SHP77 (cell line): ENCODE data around the gene CYLC2.
A peak's percentile ranks its signal among the peaks of the same experiment; 100 is the strongest.

Experiments
- DNase-seq, 2 experiments: peaks; one replicate each; lab custom pipeline; 2025; lab: John Stamatoyannopoulos, UW

CYLC2 gene, protein sequence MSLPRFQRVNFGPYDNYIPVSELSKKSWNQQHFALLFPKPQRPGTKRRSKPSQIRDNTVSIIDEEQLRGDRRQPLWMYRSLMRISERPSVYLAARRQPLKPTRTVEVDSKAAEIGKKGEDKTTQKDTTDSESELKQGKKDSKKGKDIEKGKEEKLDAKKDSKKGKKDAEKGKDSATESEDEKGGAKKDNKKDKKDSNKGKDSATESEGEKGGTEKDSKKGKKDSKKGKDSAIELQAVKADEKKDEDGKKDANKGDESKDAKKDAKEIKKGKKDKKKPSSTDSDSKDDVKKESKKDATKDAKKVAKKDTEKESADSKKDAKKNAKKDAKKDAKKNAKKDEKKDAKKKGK

DNA sequence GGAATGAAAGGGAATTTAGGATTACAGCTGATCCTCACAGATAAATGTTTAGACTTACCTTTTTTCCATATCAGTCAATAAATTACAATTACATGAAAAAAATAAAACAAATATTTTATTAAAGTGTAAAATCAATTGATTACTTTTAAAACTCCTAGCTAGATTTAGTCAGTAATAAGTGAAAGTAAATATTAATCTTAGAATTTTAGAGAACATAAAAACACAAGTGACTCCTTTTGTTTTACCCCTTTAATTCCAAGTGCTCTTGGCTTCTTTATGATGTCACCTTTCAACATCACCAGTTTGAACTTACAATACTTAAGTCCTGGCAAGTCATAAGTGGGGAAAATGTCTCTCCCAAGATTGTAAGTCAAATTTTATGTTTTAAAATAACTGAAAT lies at the start of gene CYLC2:
CYLC2 (plus strand) TSS at position 301 of the 400 bp plus-strand sequence; CDS start at position 349, 48 bp downstream.
- DNase-seq = no peak

DNA sequence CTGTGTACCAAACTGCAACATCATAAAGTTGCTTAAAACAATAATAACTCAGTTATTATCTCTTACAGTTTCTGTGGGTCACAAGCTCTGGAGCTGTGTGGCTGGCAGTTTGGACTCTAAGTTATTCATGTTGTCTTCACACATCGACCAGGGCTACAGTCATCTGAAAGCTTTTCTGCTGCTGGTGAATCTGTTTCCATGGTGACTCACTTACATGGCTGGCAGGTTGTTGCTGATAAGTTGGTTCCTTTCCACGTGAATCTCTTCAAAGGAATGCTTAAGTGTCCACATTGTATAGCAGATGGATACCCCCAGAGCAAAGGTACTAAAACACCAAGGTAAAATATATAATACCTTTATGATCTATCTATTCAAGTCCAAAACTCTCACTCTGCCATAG lies 44.8 kb upstream of the CYLC2 start:
- DNase-seq = no peak

DNA sequence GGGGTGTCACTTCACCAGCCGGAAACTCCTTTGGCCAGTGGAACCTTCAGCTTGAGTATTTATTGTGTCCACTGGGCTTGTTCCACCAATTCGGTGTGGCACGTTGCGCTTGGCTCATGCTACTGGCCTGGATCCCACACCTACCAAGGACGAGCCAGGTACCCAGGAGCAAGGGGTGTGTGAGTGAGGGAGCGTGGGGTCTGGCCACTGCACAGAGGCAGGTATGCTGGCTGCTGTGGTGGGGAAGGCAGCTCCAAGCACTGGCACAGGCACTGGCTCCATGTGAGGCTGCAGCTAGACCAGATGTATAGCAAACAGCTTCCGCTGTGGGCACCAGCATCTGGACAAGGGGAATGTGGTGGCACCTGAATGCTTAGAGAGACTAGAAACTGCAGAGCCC lies 28.1 kb upstream of the CYLC2 start:
- DNase-seq = no peak

DNA sequence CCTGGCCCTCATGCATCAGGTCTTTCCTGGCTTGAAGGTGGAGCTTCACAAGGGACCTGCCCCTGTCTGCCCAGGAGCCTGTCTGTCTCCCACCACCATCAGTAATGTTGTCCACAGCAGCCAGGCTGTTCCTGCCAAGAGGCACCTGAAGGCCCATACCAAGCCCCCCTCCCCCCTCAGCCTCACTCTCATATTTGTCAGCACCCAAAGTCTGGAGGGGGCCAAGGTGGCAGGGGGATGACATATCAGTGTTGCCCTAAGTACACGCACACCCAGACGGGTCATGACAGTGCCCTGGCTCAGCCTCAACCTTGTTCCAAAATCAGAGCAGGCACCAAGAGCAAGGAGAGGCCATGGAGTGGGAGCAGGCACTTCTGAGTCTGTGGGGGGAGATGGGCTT lies 27.2 kb upstream of the CYLC2 start:
- no peak for DNase-seq

DNA sequence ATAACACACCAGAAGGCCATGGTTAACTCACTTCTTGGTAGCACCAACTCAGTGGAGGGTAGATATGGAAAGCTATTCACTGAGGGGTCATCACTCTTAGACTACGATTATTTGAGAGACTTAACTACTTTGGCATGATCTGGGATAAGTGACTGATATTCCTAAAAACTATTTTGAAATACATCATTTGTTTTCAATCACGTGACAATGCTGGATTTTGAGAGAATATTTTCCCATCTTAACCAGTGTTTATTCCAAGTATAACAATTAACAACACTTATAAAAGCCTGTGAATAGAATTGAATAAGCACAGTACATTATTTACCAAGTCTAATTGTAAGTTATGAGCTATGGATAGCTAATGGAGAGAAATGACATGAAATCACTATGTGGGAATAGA lies 22.4 kb upstream of the CYLC2 start:
- no peak for DNase-seq

DNA sequence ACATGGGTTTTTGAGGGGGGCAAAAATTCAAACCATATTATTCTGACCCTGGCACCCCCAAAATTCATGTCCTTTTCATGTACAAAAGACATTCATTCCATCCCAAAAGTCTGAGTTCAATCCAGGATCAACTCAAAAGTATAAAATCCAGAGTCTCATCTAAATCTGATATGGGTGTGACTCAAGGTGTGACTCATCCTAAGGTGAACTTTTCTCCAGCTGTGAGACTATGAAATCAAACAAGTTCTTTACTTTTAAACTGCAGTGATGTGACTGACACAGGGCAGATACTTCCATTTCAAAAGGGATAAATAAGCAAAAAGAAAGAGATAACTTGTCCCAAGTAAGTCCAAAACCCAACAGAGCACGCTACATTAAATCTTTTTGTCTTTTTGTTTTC lies 20.6 kb upstream of the CYLC2 start:
- no peak for DNase-seq

DNA sequence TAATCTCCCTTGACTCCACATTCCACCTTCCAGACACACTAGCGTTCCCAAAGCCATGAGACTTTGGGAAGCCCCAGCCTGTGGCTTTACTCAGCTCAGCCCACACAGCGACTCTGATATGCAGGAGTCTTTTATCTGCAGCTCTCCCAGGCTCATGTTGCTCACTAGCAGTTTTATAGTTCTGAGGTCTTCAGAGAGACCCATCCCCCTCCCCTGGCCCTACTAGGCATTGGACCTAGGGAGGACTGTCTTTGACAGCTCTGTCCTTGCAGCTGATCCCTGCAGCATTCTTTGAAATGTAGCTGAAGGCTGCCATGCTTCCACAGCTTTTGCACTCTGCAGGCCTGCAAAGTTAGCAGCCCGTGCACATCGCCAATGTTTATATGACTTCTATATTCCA lies 19.9 kb upstream of the CYLC2 start:
- no peak for DNase-seq

DNA sequence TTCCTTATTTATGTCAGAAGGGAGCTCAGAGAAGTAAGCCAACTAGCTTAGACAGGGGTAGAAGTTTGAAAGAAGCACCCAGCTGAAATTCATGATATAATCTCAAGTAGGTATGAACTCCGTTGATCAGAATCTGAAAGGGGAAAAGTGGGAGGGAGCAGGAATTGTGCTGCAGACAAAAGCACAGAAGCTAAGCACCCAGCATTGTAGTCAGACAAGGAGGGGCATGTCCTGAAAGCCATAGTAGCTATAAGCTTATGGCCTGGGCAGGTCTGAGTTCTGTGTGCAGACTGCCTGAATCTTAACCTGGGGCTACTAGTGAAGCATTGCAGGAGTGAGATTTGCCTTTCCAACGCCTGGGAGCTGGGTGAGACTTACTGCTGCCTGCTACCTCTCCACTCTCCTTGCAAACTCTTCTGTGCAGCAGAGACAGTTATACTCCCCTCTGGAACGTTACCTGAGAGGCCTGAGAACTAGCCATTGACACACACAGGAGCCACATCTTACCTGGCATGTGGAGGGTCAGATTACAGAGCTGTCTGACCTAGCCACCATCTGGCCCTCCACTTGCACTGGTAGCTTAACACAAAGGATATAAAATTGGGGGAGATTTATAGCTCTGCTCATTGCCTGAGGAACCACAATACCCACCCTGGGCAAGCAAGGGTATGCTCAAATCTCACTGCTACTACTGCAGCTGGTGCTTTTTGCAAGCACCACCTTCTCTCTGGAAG lies 9.8 kb upstream of the CYLC2 start:
- peak; percentile 43 to 54 for DNase-seq

DNA sequence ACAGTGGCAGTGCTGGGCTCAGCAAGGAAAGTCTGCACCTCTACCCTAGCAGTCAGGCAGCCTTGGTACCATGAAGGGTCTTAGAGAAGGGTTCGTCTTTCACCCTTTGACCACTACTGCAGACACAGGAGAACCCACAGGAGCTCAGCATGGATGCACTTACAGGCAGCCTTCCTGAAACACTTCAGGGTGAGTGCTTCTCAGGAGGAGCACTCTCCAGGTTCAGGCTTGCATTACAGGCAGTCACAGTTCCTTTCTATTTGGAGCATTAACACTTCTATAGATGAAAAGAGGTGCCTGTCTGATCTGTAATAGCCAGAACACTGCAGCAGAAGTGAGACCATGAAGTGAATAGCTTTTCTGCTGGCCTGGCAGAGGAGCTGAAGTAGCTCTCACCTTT lies 8.7 kb upstream of the CYLC2 start:
- DNase-seq = no peak

DNA sequence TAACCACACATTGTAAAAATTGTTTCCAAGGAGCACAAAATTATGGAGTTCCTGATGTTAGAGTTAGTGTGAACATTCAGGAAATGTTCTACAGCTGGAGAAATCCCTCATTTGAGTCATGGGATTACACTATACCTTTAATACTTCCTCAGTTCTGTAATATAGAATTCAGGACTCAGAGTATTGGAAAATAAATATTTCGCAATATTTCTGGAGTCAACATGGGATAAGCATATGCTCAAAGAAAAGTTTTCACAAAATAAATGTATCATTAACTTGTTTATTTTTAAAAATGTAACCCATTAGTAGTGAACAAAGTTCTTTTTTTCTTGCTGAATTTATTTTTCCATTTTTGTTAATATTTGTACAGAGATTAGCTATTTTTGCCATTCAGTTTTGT lies 8.6 kb downstream of the CYLC2 start:
- DNase-seq = no peak

DNA sequence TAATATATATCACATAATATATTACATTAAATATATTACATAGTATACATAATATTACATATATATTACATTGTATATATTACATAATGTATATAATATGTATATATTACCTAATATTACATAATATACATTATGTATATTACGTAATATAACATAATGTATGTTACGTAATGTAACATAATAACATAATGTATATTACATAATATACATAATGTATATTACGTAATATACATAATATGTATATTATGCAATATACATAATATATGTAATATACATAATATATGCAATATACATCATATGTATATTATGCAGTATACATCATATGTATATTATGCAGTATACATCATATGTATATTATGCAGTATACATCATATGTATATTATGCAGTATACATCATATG lies 19.1 kb downstream of the CYLC2 start:
- DNase-seq = no peak

DNA sequence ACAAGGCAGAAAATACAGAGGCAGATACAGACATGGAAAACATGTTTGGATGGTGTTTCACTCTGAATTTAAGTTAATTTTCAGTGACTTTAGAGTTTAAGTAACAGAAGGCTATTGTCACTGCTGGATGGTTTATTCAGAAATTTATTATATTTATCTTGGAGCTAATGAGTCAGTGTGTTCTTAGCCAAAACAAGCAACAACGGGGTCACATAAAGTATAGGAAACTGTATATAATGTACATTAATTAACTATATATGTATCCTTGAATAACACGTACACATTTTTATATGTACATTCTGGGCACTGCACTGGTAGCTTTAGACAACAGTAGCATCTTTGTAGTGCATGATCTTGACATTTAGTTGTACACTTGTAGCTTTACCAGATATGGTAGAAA lies 30.7 kb downstream of the CYLC2 start:
- no peak for DNase-seq

DNA sequence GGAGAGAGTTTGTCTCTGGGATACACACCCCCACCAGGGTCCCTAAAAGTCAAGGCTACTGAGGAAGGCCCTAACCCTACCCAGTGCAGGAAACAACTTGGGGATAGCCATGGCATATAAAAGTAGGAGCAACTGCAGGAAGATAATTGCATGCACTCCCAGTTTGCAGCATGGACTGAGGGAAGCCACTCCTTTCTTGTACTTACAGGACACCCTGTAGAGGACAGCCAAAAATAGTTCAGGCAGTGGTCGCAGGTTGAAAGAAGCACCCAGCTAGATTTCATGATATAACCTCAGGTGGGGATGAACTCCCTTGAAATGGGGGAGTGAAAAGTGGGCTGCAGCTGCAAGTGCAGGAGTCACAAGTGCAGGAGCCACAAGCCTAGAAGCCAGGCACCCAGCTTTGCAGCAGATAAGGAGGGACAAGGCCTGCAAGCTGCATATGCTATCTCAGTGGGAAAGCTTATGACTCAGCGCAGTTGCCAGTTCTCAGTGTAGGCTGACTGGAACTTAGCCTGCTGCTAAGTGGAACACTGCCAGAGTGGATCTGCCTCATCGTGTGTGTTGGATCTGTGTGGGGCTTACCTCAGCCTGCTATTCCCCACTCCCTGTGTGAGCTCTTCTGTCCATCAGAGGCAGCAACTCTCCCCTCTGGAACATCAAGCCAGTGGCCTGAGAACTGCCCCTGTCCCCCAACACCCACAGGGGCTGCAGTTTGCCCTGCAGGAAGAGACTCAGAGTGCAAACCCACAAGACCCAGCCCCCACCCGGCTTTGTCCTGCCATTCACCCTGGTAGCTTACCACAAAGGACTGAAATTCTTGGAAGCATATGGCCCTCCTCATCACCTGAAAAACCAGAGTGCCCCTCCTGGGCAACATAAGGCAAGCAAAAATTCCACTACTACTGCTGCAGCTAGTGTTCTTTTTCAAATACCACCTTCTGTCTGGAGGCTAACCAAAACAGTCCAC lies 42.7 kb downstream of the CYLC2 start:
- no peak for DNase-seq

DNA sequence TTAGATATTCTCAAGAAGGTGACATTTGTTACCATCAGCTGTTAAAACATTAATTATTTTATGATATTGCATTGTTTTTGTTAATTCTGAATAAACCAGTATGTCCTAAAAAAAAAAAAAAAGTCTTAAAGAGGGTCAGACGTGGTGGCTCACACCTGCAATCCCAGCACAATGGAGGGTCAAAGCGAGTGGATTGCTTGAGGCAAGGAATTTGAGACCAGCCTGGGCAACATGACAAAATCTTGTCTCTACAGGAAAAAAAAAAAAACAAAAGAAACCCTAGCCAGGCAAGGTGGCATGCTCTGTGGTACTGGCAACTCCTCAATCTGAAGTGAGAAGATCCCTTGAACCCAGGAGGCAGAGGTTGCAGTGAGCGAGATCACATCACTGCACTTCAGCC lies 46.8 kb downstream of the CYLC2 start:
- no peak for DNase-seq
